ENCODE data around the gene EFHC2. TPM values are rescaled to one million over a fixed set of nuclear protein-coding genes. Genes with fewer than 3 reads are reported as not detected.

The EFHC2 gene, protein sequence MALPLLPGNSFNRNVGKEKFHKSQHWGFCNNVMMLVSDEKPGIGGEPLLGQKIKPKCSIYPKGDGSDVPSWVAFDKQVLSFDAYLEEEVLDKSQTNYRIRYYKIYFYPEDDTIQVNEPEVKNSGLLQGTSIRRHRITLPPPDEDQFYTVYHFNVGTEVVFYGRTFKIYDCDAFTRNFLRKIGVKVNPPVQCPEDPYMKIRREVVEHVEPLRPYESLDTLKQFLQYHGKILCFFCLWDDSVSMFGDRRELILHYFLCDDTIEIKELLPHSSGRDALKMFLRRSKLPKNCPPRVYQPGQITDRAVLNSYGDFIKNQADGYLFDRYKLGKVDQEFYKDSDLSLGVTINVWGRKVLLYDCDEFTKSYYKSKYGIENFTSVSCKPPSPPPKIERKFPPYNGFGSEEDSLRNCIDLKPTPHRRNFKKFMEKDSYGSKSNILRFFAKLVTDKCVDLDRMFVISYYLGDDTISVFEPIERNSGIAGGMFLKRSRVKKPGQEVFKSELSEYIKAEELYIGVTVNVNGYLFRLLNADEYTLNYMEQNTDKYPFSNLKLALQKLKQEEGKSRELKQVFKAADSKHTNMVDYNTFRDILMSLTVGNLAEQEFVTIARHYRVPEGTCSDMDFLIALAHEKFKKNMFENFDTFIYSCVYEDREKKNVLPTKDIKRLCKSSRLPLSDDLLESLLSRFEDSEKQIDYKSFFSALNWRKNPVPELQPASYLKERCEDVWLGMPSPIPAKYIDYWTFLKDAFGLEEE
- 10 to 100 TPM; 11.2 to 19.5 (median 13.2) TPM for polyA plus RNA-seq

DNA sequence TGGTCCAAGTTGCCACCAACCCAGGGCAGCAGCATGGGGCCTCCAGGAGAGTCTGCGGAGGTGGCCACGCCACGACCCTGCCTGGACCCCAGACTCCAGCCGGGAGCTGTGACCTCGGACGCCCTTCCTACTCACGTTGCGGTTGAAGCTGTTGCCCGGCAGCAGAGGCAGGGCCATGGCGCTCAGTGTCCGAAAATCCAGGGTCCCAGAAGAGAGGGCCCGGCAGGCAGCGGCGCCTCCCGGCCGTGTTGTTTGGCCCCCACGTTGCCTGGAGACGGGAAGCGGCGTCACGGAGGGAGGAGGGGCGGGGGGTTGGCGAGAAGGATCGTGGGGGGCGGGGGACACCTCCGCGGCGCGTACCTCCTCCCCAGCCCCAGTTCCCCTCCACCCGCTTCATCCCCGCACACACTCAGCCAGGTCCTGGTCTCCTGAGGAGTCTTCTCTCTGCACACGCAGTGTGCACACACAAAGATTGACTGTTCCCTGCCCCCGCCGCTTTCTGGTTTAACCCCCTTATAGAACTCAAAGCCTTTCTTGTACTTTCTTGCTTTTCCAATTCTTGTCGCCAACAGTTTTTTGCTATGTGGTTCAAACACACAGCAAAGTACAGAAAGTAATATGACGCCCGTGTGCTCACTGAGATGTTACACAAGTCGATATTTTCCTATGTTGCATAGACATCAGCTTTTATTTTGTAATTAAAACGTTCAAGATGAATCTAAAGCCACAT, at the start of gene EFHC2:
Gene EFHC2, minus strand, starts transcription at position 261 of the 730 bp plus-strand sequence. Its CDS starts 84 bp downstream, at position 177.
- Mint-ChIP-seq H3K27me3 (ENCODE audit: low read depth in 3 of 3) (peaks cover 10 to 15% (median 10%) of the 10 kb centered on the region in 3 donors), H3K27ac (peak within 1 kb of the TSS; percentile 93 to 96 (median 96)), H3K9me3 (no peaks in the 10 kb centered on the region), H3K4me3 (peak within 1 kb of the TSS; percentile 84 to 93 (median 87)), H3K4me1 (peaks cover 34 to 64% of the 10 kb centered on the region in 2 donors), H3K36me3 (no peaks in the 10 kb centered on the region)
- DNase-seq = peak; percentile 67 to 77 (median 77)

DNA sequence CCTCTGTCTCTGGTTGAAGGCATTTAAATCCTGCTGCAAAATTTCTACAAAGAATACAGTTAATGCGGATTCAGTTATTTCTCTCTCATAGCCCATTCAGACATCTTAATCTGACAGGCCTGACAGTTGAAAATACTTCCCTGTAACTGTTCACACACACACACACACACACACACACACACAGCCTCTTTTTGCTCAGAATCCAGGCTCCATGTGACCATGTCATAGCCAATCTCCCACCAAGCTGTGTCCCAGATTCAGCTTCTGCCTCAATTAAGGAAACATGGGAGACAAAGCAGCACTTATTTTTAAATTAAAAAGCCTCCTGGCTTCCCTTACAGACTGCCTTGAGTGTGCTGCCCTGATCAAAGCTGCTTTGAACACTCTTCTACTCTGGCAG, 49.3 kb upstream of the EFHC2 start:
- Mint-ChIP-seq H3K27ac (no peak overlapping the region), H3K36me3 (no peaks in the 10 kb centered on the region), H3K4me3 (no peak overlapping the region), H3K27me3 (ENCODE audit: low read depth in 3 of 3) (peaks cover 0 to 3% (median 2%) of the 10 kb centered on the region in 3 donors), H3K4me1 (no peaks in the 10 kb centered on the region), H3K9me3 (no peaks in the 10 kb centered on the region)
- DNase-seq = no peak

DNA sequence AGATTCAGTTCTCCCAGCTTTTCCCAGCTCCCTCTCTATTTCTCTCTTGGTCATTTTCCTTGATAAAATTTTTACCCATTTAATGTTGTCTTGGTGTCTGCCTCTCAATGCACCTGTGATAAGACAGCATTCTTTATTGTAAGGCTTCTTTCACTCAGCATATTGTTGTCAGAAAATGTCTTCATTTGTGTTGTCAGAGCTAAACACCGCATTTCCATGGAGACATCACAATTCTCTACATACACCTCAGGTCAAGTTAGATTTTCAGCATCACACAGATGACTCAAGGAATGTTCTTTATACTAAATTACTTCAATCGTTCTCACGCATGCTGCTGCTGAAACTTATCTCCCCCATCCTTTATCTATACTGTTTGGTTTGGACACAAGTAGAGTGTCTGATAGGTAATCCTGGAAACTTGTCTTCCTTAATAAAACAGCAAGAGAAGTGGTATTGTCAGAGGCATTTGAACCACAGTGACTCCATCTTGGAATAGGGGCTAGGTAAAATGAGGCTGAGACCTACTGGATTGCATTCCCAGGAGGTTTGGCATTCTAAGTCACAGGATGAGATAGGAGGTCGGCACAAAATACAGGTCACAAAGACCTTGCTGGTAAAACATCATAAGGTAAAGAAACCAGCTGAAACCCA, 41.3 kb upstream of the EFHC2 start:
- no peaks in the 10 kb centered on the region for H3K9me3 Mint-ChIP-seq
- H3K4me3 Mint-ChIP-seq = no peak overlapping the region
- peaks cover 0 to 4% (median 3%) of the 10 kb centered on the region in 3 donors for H3K27me3 Mint-ChIP-seq (ENCODE audit: low read depth in 3 of 3)

DNA sequence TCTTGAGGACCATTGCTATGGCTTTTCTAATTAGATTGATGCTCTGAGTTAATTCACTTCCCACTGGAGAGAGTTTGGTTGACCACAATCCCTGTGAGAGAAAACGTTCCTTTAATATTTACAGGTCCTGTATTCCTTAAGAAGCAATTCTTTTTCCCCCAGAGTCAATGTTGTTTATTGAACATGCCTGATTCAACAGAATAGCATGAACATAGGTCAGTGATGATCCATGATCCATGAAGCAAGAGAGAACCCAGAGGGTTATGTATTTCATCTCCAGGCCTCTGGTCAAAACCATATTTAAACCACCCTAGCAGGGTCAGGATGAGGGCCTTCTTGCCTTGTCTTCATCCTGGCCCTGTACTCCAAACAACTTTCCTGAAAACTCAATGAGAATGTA, 39.4 kb upstream of the EFHC2 start:
- Mint-ChIP-seq H3K9me3 (no peaks in the 10 kb centered on the region), H3K4me3 (no peak overlapping the region), H3K36me3 (no peaks in the 10 kb centered on the region), H3K27me3 (ENCODE audit: low read depth in 3 of 3) (peaks cover 0 to 2% (median 0%) of the 10 kb centered on the region in 3 donors), H3K27ac (no peak overlapping the region), H3K4me1 (no peaks in the 10 kb centered on the region)
- no peak for DNase-seq

More for the DNA sequence above, 41.3 kb upstream of the EFHC2 start:
- no peak for DNase-seq
- no peaks in the 10 kb centered on the region for H3K36me3 Mint-ChIP-seq
- H3K4me1 Mint-ChIP-seq = no peaks in the 10 kb centered on the region
- H3K27ac Mint-ChIP-seq = no peak overlapping the region

DNA sequence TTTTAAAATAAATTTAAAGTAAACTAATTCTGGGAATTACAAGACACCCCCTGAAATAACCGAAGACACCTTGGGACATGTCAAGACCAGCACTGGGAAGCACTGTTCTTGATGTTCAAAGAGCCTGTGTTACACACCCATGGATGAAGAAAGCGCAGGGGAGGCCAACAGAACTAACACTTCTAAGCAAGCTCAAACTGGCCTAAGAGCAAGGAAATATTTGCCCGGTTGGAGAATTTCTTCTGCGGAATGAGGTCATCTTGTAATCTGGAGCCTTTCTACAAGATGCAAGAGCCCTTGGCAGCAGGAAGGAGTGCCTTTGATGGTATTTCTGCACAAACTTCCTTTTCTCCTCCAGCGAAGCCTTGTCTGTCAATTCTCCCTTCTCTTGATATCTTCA, 9.3 kb upstream of the EFHC2 start:
- H3K36me3 Mint-ChIP-seq = no peaks in the 10 kb centered on the region
- no peak for DNase-seq
- no peaks in the 10 kb centered on the region for H3K27me3 Mint-ChIP-seq (ENCODE audit: low read depth in 3 of 3)
- H3K4me1 Mint-ChIP-seq = peaks cover 7 to 12% of the 10 kb centered on the region in 2 donors
- peaks cover 0 to 2% (median 0%) of the 10 kb centered on the region in 6 donors for H3K9me3 Mint-ChIP-seq
- H3K4me3 Mint-ChIP-seq = no peak overlapping the region
- no peak overlapping the region for H3K27ac Mint-ChIP-seq

DNA sequence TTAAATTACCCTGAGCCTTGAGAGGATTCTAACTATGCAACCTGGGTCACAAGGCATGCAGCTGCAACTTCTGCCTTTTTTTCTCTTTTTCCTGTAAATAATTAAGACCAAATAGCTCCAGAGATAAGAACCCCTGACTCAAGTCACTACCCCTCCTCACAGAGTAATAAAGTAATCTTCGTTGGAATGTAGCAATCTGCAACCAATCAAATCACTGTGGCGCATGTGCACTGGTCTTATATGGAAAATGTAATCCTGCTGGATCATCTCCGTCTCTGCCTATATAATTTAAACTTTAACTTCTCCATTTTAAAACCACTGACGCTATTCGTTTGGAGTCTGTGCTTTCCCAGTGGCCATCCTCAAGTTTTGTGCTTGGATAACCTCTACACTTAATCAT, 6.1 kb upstream of the EFHC2 start:
- DNase-seq = no peak
- H3K27me3 Mint-ChIP-seq (ENCODE audit: low read depth in 3 of 3) = peaks cover 0 to 2% (median 1%) of the 10 kb centered on the region in 3 donors
- no peaks in the 10 kb centered on the region for H3K9me3 Mint-ChIP-seq
- H3K27ac Mint-ChIP-seq = no peak overlapping the region
- no peak overlapping the region for H3K4me3 Mint-ChIP-seq
- no peaks in the 10 kb centered on the region for H3K36me3 Mint-ChIP-seq
- peaks cover 20 to 32% of the 10 kb centered on the region in 2 donors for H3K4me1 Mint-ChIP-seq

DNA sequence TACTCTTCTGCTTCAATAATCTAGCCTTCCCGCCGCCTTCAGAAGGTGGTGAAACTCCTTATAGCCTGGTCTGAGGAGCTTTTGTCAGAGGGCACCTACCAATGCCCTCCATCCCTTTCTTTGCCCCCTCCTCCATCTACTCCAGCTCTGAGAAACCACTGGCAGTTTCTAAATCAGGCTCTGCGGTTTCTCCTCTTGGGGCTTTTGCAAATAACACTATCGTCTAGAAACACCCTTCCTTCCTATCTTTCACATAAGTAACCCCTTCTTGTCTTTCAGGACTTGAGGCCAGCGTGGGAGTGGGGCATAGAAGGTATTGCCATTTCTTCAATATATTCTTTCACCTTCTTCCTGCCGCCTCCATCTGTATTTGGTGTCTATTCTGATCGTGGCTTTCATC, 1.2 kb upstream of the EFHC2 start:
- H3K27ac Mint-ChIP-seq = peak overlapping the region; percentile 93 to 96 (median 96)
- peak overlapping the region; percentile 84 to 93 (median 87) for H3K4me3 Mint-ChIP-seq
- peaks cover 10 to 15% (median 10%) of the 10 kb centered on the region in 3 donors for H3K27me3 Mint-ChIP-seq (ENCODE audit: low read depth in 3 of 3)
- DNase-seq = peak; percentile 54 to 59 (median 57)
- peaks cover 33 to 57% of the 10 kb centered on the region in 2 donors for H3K4me1 Mint-ChIP-seq
- no peaks in the 10 kb centered on the region for H3K9me3 Mint-ChIP-seq
- no peaks in the 10 kb centered on the region for H3K36me3 Mint-ChIP-seq

DNA sequence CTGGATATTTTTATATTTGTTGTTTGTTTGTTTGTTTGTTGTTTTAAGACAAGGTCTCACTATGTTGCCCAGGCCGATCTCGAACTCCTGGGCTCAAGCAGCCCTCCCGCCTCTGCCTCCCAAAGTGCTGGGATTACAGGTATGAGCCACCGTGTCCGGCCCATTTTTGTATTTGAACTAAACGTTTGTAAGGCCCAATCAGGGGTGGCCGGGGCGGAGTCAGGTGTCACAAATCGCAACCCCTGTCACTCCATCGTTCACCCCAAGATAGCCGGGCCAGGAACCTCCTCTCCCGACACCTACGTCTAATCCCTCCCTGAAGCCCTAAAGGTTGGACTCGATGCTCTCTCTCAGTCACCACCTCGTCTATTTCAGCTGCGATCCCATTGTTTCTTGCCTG, 722 bp upstream of the EFHC2 start:
- Mint-ChIP-seq H3K4me3 (peak overlapping the region; percentile 84 to 93 (median 87)), H3K4me1 (peaks cover 33 to 61% of the 10 kb centered on the region in 2 donors), H3K36me3 (no peaks in the 10 kb centered on the region), H3K9me3 (no peaks in the 10 kb centered on the region), H3K27ac (peak overlapping the region; percentile 93 to 96 (median 96)), H3K27me3 (ENCODE audit: low read depth in 3 of 3) (peaks cover 10 to 15% (median 10%) of the 10 kb centered on the region in 3 donors)
- DNase-seq = peak; percentile 72 to 74 (median 73)

DNA sequence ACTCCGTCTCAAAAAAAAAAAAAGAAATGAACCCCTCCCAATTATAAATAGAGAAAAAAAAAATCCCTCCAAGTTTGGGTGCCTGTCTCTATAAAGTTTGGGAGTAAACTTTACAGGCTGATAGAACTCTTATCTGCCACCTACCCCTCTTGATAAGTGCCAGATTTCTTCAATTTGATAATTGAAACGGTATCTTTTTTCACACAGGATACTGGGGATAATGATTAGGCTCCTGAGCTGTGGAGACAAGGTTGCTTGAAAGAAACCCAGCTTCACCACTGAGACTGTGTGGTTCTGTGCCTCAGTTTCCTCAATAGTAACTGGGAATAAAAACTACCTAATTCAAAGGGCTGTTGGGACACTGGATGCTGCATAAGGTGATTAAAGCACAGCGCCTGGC, 606 bp downstream of the EFHC2 start:
- no peak for DNase-seq
- H3K4me3 Mint-ChIP-seq = peak overlapping the region; percentile 84 to 93 (median 87)
- H3K9me3 Mint-ChIP-seq = no peaks in the 10 kb centered on the region
- H3K27me3 Mint-ChIP-seq (ENCODE audit: low read depth in 3 of 3) = peaks cover 10 to 15% (median 10%) of the 10 kb centered on the region in 3 donors
- no peaks in the 10 kb centered on the region for H3K36me3 Mint-ChIP-seq
- H3K27ac Mint-ChIP-seq = peak overlapping the region; percentile 93 to 96 (median 96)
- peaks cover 40 to 71% of the 10 kb centered on the region in 2 donors for H3K4me1 Mint-ChIP-seq

DNA sequence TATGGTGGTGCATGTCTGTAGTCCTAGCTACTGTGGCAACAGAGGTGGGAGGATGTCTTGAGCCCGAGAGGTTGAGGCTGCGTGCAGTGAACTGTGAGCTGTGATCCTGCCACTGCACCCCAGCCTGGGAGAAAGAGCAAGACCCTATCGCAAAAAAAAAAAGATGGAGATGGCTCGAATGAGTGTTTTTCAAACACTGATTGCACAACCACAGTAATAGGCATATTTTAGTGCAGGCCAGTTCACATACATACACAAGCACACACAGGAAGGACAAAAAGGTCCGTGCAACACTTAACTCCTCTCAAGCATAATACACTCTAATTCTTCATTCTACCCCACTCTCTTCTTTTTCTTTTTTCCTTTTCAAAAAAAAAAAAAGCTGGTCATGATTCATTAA, 5.1 kb downstream of the EFHC2 start:
- Mint-ChIP-seq H3K36me3 (peaks cover 0 to 3% (median 0%) of the 10 kb centered on the region in 3 donors), H3K4me3 (peak overlapping the region in 3 of 5 donors; percentile 42 to 61 (median 42)), H3K27me3 (ENCODE audit: low read depth in 3 of 3) (peaks cover 1 to 4% (median 3%) of the 10 kb centered on the region in 3 donors), H3K4me1 (peaks cover 19 to 42% of the 10 kb centered on the region in 2 donors), H3K27ac (peak overlapping the region in 5 of 6 donors; percentile 49 to 91 (median 78)), H3K9me3 (no peaks in the 10 kb centered on the region)
- no peak for DNase-seq

DNA sequence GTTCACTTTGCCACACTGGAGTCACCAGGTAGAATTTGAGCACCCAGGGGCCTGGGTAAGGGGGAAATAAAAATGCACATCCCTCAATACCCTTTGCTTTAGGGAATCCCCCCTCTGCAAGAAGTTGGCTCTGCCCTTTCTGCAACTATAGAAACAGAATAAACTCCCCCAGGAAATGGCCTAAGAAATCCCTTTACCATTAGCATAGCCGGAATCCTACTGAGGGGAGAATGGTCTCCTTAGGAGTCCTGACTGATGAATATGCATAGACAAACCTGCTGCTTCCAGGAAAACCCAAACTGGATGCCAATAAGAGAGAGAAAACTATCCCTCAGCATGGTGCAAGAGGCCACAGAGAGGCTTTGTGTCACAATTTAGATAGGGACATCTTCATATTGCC, 11.0 kb downstream of the EFHC2 start:
- H3K4me1 Mint-ChIP-seq = peaks cover 45 to 51% of the 10 kb centered on the region in 2 donors
- DNase-seq = no peak
- H3K9me3 Mint-ChIP-seq = no peaks in the 10 kb centered on the region
- H3K27me3 Mint-ChIP-seq (ENCODE audit: low read depth in 3 of 3) = peaks cover 0 to 6% (median 2%) of the 10 kb centered on the region in 3 donors
- no peak overlapping the region for H3K4me3 Mint-ChIP-seq
- H3K36me3 Mint-ChIP-seq = peaks cover 0 to 3% (median 0%) of the 10 kb centered on the region in 3 donors
- no peak overlapping the region for H3K27ac Mint-ChIP-seq

DNA sequence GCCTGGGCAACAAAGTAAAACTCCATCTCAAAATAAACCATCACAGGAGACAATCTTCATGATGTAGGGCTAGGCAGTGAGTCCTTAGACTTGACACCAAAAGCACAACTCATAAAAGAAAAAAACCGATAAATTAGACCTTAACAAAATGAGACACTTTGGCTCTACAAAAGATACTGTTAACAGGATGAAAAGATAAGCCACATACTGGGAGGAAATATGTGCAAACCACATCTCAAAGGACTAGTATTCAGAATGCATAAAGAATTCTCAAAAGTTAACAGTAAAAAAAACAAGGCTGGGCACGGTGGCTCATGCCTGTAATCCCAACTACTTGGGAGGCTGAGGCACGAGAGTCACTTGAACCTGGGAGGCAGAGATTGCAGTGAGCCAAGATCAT, 13.2 kb downstream of the EFHC2 start:
- DNase-seq = peak in 1 of 3 donors; percentile 14
- Mint-ChIP-seq H3K4me1 (peaks cover 52 to 62% of the 10 kb centered on the region in 2 donors), H3K36me3 (no peaks in the 10 kb centered on the region), H3K9me3 (no peaks in the 10 kb centered on the region), H3K27me3 (ENCODE audit: low read depth in 3 of 3) (peaks cover 0 to 6% (median 0%) of the 10 kb centered on the region in 3 donors), H3K4me3 (peak overlapping the region; percentile 65 to 80 (median 73)), H3K27ac (peak overlapping the region; percentile 67 to 87 (median 76))

DNA sequence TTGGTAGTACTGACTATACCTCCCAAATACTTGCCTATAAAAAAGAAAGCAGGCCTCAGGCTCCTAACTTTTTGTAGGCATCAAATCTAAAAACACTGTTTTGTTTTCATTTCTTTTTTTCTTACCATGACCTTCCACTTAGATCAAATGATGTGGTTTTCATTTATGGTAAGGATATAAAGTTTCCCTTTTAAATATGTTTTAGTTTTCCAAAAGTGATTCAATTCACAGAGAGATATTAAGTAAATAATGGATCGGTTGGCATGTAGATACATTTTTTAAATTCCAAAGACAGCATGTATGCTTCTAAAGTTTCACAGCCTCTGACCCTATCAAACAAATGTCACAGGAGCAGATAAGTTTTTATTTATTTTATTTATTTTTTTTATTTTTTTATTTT, 23.9 kb downstream of the EFHC2 start:
- peaks cover 0 to 8% (median 7%) of the 10 kb centered on the region in 3 donors for H3K36me3 Mint-ChIP-seq
- peaks cover 40 to 41% of the 10 kb centered on the region in 2 donors for H3K4me1 Mint-ChIP-seq
- no peaks in the 10 kb centered on the region for H3K9me3 Mint-ChIP-seq
- H3K4me3 Mint-ChIP-seq = no peak overlapping the region
- H3K27me3 Mint-ChIP-seq (ENCODE audit: low read depth in 3 of 3) = peaks cover 0 to 2% (median 0%) of the 10 kb centered on the region in 3 donors
- H3K27ac Mint-ChIP-seq = no peak overlapping the region
- DNase-seq = no peak

All from immature natural killer cell (primary cell).